Measurements from ENCODE around the gene RINL.

RINL gene

GRCh38 chr19:38915329-38916321, 37.5 kb upstream of the RINL start:
- peaks cover 6 to 15% (median 9%) of the 10 kb centered on the region in 5 donors for H3K27me3 ChIP-seq (ENCODE audit: control insufficient read depth in 5 of 5, insufficient read depth in 4 of 5, low read length in 5 of 5)
- peaks cover 0 to 12% (median 5%) of the 10 kb centered on the region in 5 donors for H3K36me3 ChIP-seq (ENCODE audit: control insufficient read depth in 5 of 5, insufficient read depth in 5 of 5, low read length in 5 of 5)
- no peak overlapping the region for H3K9ac ChIP-seq (ENCODE audit: low read length in 5 of 5)
- no peak overlapping the region for H3K4me3 ChIP-seq (ENCODE audit: low read depth in 1 of 5, low read length in 5 of 5)
- no peak overlapping the region for H3K27ac ChIP-seq (ENCODE audit: low read depth, low read length)
- H3K4me1 ChIP-seq (ENCODE audit: control insufficient read depth in 5 of 5, insufficient read depth in 5 of 5, low read length in 5 of 5), result no peaks in the 10 kb centered on the region
- no peaks in the 10 kb centered on the region for H3K9me3 ChIP-seq (ENCODE audit: control insufficient read depth in 5 of 5, low read length in 5 of 5)

- Histone ChIP-seq H3K27me3 (ENCODE audit: control insufficient read depth in 5 of 5, insufficient read depth in 4 of 5, low read length in 5 of 5) (peaks cover 6 to 15% (median 9%) of the 10 kb centered on the region in 5 donors), H3K9ac (ENCODE audit: low read length in 5 of 5) (no peak overlapping the region), H3K4me3 (ENCODE audit: low read depth in 1 of 5, low read length in 5 of 5) (no peak overlapping the region), H3K4me1 (ENCODE audit: control insufficient read depth in 5 of 5, insufficient read depth in 5 of 5, low read length in 5 of 5) (no peaks in the 10 kb centered on the region), H3K36me3 (ENCODE audit: control insufficient read depth in 5 of 5, insufficient read depth in 5 of 5, low read length in 5 of 5) (peaks cover 0 to 15% (median 9%) of the 10 kb centered on the region in 5 donors), H3K27ac (ENCODE audit: low read depth, low read length) (no peak overlapping the region), H3K9me3 (ENCODE audit: control insufficient read depth in 5 of 5, low read length in 5 of 5) (no peaks in the 10 kb centered on the region)
Measured at GRCh38 chr19:38913958-38914357, 35.9 kb upstream of the RINL start.

GRCh38 chr19:38912600-38913514, 34.8 kb upstream of the RINL start:
- Histone ChIP-seq H3K4me3 (ENCODE audit: low read depth in 1 of 5, low read length in 5 of 5) (no peak overlapping the region), H3K9ac (ENCODE audit: low read length in 5 of 5) (no peak overlapping the region), H3K27ac (ENCODE audit: low read depth, low read length) (no peak overlapping the region), H3K36me3 (ENCODE audit: control insufficient read depth in 5 of 5, insufficient read depth in 5 of 5, low read length in 5 of 5) (peaks cover 0 to 24% (median 14%) of the 10 kb centered on the region in 5 donors), H3K4me1 (ENCODE audit: control insufficient read depth in 5 of 5, insufficient read depth in 5 of 5, low read length in 5 of 5) (no peaks in the 10 kb centered on the region), H3K9me3 (ENCODE audit: control insufficient read depth in 5 of 5, low read length in 5 of 5) (no peaks in the 10 kb centered on the region), H3K27me3 (ENCODE audit: control insufficient read depth in 5 of 5, insufficient read depth in 4 of 5, low read length in 5 of 5) (peaks cover 6 to 15% (median 9%) of the 10 kb centered on the region in 5 donors)

GRCh38 chr19:38911388-38912001, 33.4 kb upstream of the RINL start:
- H3K9me3 ChIP-seq (ENCODE audit: control insufficient read depth in 5 of 5, low read length in 5 of 5), result no peaks in the 10 kb centered on the region
- H3K27ac ChIP-seq (ENCODE audit: low read depth, low read length), result no peak overlapping the region
- H3K4me3 ChIP-seq (ENCODE audit: low read depth in 1 of 5, low read length in 5 of 5), result no peak overlapping the region
- peaks cover 6 to 15% (median 9%) of the 10 kb centered on the region in 5 donors for H3K27me3 ChIP-seq (ENCODE audit: control insufficient read depth in 5 of 5, insufficient read depth in 4 of 5, low read length in 5 of 5)
- H3K36me3 ChIP-seq (ENCODE audit: control insufficient read depth in 5 of 5, insufficient read depth in 5 of 5, low read length in 5 of 5), result peaks cover 0 to 37% (median 23%) of the 10 kb centered on the region in 5 donors
- H3K9ac ChIP-seq (ENCODE audit: low read length in 5 of 5), result no peak overlapping the region
- no peaks in the 10 kb centered on the region for H3K4me1 ChIP-seq (ENCODE audit: control insufficient read depth in 5 of 5, insufficient read depth in 5 of 5, low read length in 5 of 5)

GRCh38 chr19:38910488-38910887, 32.4 kb upstream of the RINL start:
- Histone ChIP-seq H3K27ac (ENCODE audit: low read depth, low read length) (no peak overlapping the region), H3K9ac (ENCODE audit: low read length in 5 of 5) (no peak overlapping the region), H3K36me3 (ENCODE audit: control insufficient read depth in 5 of 5, insufficient read depth in 5 of 5, low read length in 5 of 5) (peaks cover 0 to 39% (median 27%) of the 10 kb centered on the region in 5 donors), H3K9me3 (ENCODE audit: control insufficient read depth in 5 of 5, low read length in 5 of 5) (no peaks in the 10 kb centered on the region), H3K27me3 (ENCODE audit: control insufficient read depth in 5 of 5, insufficient read depth in 4 of 5, low read length in 5 of 5) (peaks cover 6 to 15% (median 9%) of the 10 kb centered on the region in 5 donors), H3K4me3 (ENCODE audit: low read depth in 1 of 5, low read length in 5 of 5) (no peak overlapping the region), H3K4me1 (ENCODE audit: control insufficient read depth in 5 of 5, insufficient read depth in 5 of 5, low read length in 5 of 5) (no peaks in the 10 kb centered on the region)

- peaks cover 0 to 43% (median 33%) of the 10 kb centered on the region in 5 donors for H3K36me3 ChIP-seq (ENCODE audit: control insufficient read depth in 5 of 5, insufficient read depth in 5 of 5, low read length in 5 of 5)
- H3K9me3 ChIP-seq (ENCODE audit: control insufficient read depth in 5 of 5, low read length in 5 of 5), result no peaks in the 10 kb centered on the region
- no peak overlapping the region for H3K4me3 ChIP-seq (ENCODE audit: low read depth in 1 of 5, low read length in 5 of 5)
- H3K4me1 ChIP-seq (ENCODE audit: control insufficient read depth in 5 of 5, insufficient read depth in 5 of 5, low read length in 5 of 5), result peaks cover 0 to 6% (median 2%) of the 10 kb centered on the region in 5 donors
- H3K27me3 ChIP-seq (ENCODE audit: control insufficient read depth in 5 of 5, insufficient read depth in 4 of 5, low read length in 5 of 5), result peaks cover 6 to 15% (median 9%) of the 10 kb centered on the region in 5 donors
- no peak overlapping the region for H3K27ac ChIP-seq (ENCODE audit: low read depth, low read length)
- no peak overlapping the region for H3K9ac ChIP-seq (ENCODE audit: low read length in 5 of 5)
Measured at GRCh38 chr19:38908911-38909310, 30.8 kb upstream of the RINL start.

GRCh38 chr19:38907670-38908069, 29.6 kb upstream of the RINL start:
- H3K4me3 ChIP-seq (ENCODE audit: low read depth in 1 of 5, low read length in 5 of 5), result no peak overlapping the region
- no peak overlapping the region for H3K9ac ChIP-seq (ENCODE audit: low read length in 5 of 5)
- H3K9me3 ChIP-seq (ENCODE audit: control insufficient read depth in 5 of 5, low read length in 5 of 5), result no peaks in the 10 kb centered on the region
- H3K4me1 ChIP-seq (ENCODE audit: control insufficient read depth in 5 of 5, insufficient read depth in 5 of 5, low read length in 5 of 5), result peaks cover 0 to 6% (median 2%) of the 10 kb centered on the region in 5 donors
- H3K27me3 ChIP-seq (ENCODE audit: control insufficient read depth in 5 of 5, insufficient read depth in 4 of 5, low read length in 5 of 5), result peaks cover 6 to 15% (median 9%) of the 10 kb centered on the region in 5 donors
- H3K36me3 ChIP-seq (ENCODE audit: control insufficient read depth in 5 of 5, insufficient read depth in 5 of 5, low read length in 5 of 5), result peaks cover 0 to 43% (median 33%) of the 10 kb centered on the region in 5 donors
- H3K27ac ChIP-seq (ENCODE audit: low read depth, low read length), result no peak overlapping the region

- H3K27me3 ChIP-seq (ENCODE audit: control insufficient read depth in 5 of 5, insufficient read depth in 4 of 5, low read length in 5 of 5), result peaks cover 6 to 10% (median 9%) of the 10 kb centered on the region in 5 donors
Measured at GRCh38 chr19:38907227-38907626, 29.2 kb upstream of the RINL start.

GRCh38 chr19:38905620-38906019, 27.5 kb upstream of the RINL start:
- Histone ChIP-seq H3K9ac (ENCODE audit: low read length in 5 of 5) (no peak overlapping the region), H3K4me1 (ENCODE audit: control insufficient read depth in 5 of 5, insufficient read depth in 5 of 5, low read length in 5 of 5) (peaks cover 2 to 11% (median 4%) of the 10 kb centered on the region in 5 donors), H3K4me3 (ENCODE audit: low read depth in 1 of 5, low read length in 5 of 5) (no peak overlapping the region), H3K36me3 (ENCODE audit: control insufficient read depth in 5 of 5, insufficient read depth in 5 of 5, low read length in 5 of 5) (peaks cover 0 to 43% (median 33%) of the 10 kb centered on the region in 5 donors), H3K27me3 (ENCODE audit: control insufficient read depth in 5 of 5, insufficient read depth in 4 of 5, low read length in 5 of 5) (no peaks in the 10 kb centered on the region), H3K27ac (ENCODE audit: low read depth, low read length) (no peak overlapping the region), H3K9me3 (ENCODE audit: control insufficient read depth in 5 of 5, low read length in 5 of 5) (no peaks in the 10 kb centered on the region)

More at GRCh38 chr19:38907227-38907626, 29.2 kb upstream of the RINL start:
- Histone ChIP-seq H3K27ac (ENCODE audit: low read depth, low read length) (no peak overlapping the region), H3K4me3 (ENCODE audit: low read depth in 1 of 5, low read length in 5 of 5) (no peak overlapping the region), H3K9ac (ENCODE audit: low read length in 5 of 5) (no peak overlapping the region), H3K9me3 (ENCODE audit: control insufficient read depth in 5 of 5, low read length in 5 of 5) (no peaks in the 10 kb centered on the region), H3K36me3 (ENCODE audit: control insufficient read depth in 5 of 5, insufficient read depth in 5 of 5, low read length in 5 of 5) (peaks cover 0 to 43% (median 33%) of the 10 kb centered on the region in 5 donors), H3K4me1 (ENCODE audit: control insufficient read depth in 5 of 5, insufficient read depth in 5 of 5, low read length in 5 of 5) (peaks cover 0 to 6% (median 2%) of the 10 kb centered on the region in 5 donors)

All from subcutaneous abdominal adipose tissue (tissue), 5 donors.